IMR-90 (cell line): ENCODE data around the gene TRDN. TPM values are rescaled to one million over a fixed set of nuclear protein-coding genes. Genes with fewer than 3 reads are reported as not detected.

Experiments used
- ATAC-seq: fragments of 200-7000 bp; cut with Tn5 transposase; 2 replicates; pipeline ENCODE4 v1.9.1; 2020; ENCODE audit warnings: low read depth, mild to moderate bottlenecking, moderate library complexity
- BruUV-seq: library from RNA; stranded (reverse); fragments of 400-500 nt; replicated peaks from 2 replicates; lab custom pipeline; 2021; lab: Mats Ljungman, UMichigan
- CTCF ChIA-PET: fragments of 300-600 bp; formaldehyde crosslinking; extraction: SDS; loops from one replicate; lab custom pipeline; 2021; ENCODE audit warnings: antibody characterized with exemption; lab: Yijun Ruan, JAX
- POLR2A ChIA-PET: fragments of 300-600 bp; sonication (Branson Sonifier 250); formaldehyde crosslinking; loops from one replicate; lab custom pipeline; 2022; ENCODE audit warnings: antibody characterized with exemption; ENCODE audit not compliant: unreplicated experiment; lab: Charles Lee
- DNase-seq: peaks from one replicate; pipeline ENCODE4 v3.0.0; 2013
- H2AFZ ChIP-seq: replicated peaks from 2 replicates; pipeline ENCODE3; 2013; ENCODE audit warnings: low read length, mild to moderate bottlenecking; ENCODE audit not compliant: poor library complexity
- H2AK5ac ChIP-seq: 2 replicates; pipeline ENCODE4 v1.6.1; 2013; ENCODE audit warnings: low read depth, low read length, inconsistent platforms
- H2AK9ac ChIP-seq: replicated peaks from 2 replicates; pipeline ENCODE3; 2013; ENCODE audit warnings: mild to moderate bottlenecking, low read depth, low read length, moderate library complexity; ENCODE audit not compliant: poor library complexity
- H2BK120ac ChIP-seq: 2 replicates; pipeline ENCODE4 v1.6.1; 2013; ENCODE audit warnings: low read depth, low read length, inconsistent platforms
- H2BK15ac ChIP-seq: 3 replicates; pipeline ENCODE4 v1.6.1; 2013; ENCODE audit warnings: low read depth, low read length, inconsistent platforms
- H2BK20ac ChIP-seq: 2 replicates; pipeline ENCODE4 v1.6.1; 2013; ENCODE audit warnings: low read depth, mild to moderate bottlenecking, inconsistent platforms, low read length, moderate library complexity
- H2BK5ac ChIP-seq: 2 replicates; pipeline ENCODE4 v1.6.1; 2013; ENCODE audit warnings: mild to moderate bottlenecking, low read depth, low read length, inconsistent platforms; ENCODE audit not compliant: poor library complexity, severe bottlenecking
- H3K14ac ChIP-seq: replicated peaks from 2 replicates; pipeline ENCODE4 v1.6.1; 2013; ENCODE audit warnings: low read depth, low read length, inconsistent platforms
- H3K18ac ChIP-seq: 2 replicates; pipeline ENCODE4 v1.6.1; 2013; ENCODE audit warnings: low read depth, low read length, control low read depth
- H3K23ac ChIP-seq: 2 replicates; pipeline ENCODE4 v1.6.1; 2013; ENCODE audit warnings: low read depth, low read length, inconsistent platforms
- H3K27ac ChIP-seq: 2 replicates; pipeline ENCODE4 v1.5.1; 2013; ENCODE audit warnings: mild to moderate bottlenecking, control low read depth, low read length; ENCODE audit not compliant: insufficient read depth
- H3K27me3 ChIP-seq: 2 replicates; pipeline ENCODE4 v1.6.1; 2013; ENCODE audit warnings: low read length; ENCODE audit not compliant: control insufficient read depth, insufficient read depth
- H3K36me3 ChIP-seq: 2 replicates; pipeline ENCODE4 v1.6.1; 2013; ENCODE audit warnings: low read length, mixed read lengths; ENCODE audit not compliant: control insufficient read depth, insufficient read depth
- H3K4ac ChIP-seq: 2 replicates; pipeline ENCODE4 v1.6.1; 2013; ENCODE audit warnings: low read depth, low read length, inconsistent platforms
- H3K4me1 ChIP-seq: 2 replicates; pipeline ENCODE4 v1.6.1; 2013; ENCODE audit warnings: low read length, mixed read lengths; ENCODE audit not compliant: control insufficient read depth, insufficient read depth
- H3K4me2 ChIP-seq: 2 replicates; pipeline ENCODE4 v1.6.1; 2013; ENCODE audit warnings: low read depth, mild to moderate bottlenecking, control low read depth, low read length, moderate library complexity
- H3K4me3 ChIP-seq: 2 replicates; pipeline ENCODE4 v1.5.1; 2013; ENCODE audit warnings: low read depth, mild to moderate bottlenecking, control low read depth, low read length, moderate library complexity; ENCODE audit not compliant: insufficient read depth
- H3K56ac ChIP-seq: 2 replicates; pipeline ENCODE4 v1.6.1; 2013; ENCODE audit warnings: low read length, inconsistent platforms; ENCODE audit not compliant: insufficient read depth; ENCODE audit errors: extremely low read depth
- H3K79me1 ChIP-seq, 2 experiments: 2 replicates each; pipeline ENCODE4 v1.6.1; 2013; ENCODE audit warnings: low read length in 2 of 2, inconsistent platforms in 1 of 2, low read depth in 1 of 2
- H3K9ac ChIP-seq: 2 replicates; pipeline ENCODE4 v1.6.1; 2013; ENCODE audit warnings: low read depth, low read length, control low read depth
- H3K9me1 ChIP-seq: 2 replicates; pipeline ENCODE4 v1.6.1; 2013; ENCODE audit warnings: low read length, inconsistent platforms; ENCODE audit not compliant: insufficient read depth
- H3K9me3 ChIP-seq: 2 replicates; pipeline ENCODE4 v1.6.1; 2013; ENCODE audit warnings: low read length; ENCODE audit not compliant: control insufficient read depth, insufficient read depth
- H4K20me1 ChIP-seq: 2 replicates; pipeline ENCODE4 v1.6.1; 2013; ENCODE audit warnings: low read length, inconsistent platforms; ENCODE audit not compliant: insufficient read depth
- H4K5ac ChIP-seq: 2 replicates; pipeline ENCODE4 v1.6.1; 2013; ENCODE audit warnings: mild to moderate bottlenecking, low read depth, low read length, control low read depth
- H4K8ac ChIP-seq, 2 experiments: 2 replicates each; pipeline ENCODE4 v1.6.1; 2013; ENCODE audit warnings: low read depth in 2 of 2, low read length in 2 of 2, control low read depth in 1 of 2, inconsistent platforms in 1 of 2
- H4K91ac ChIP-seq: 2 replicates; pipeline ENCODE4 v1.6.1; 2013; ENCODE audit warnings: low read depth, low read length, inconsistent platforms; ENCODE audit not compliant: insufficient read depth
- CHD1 ChIP-seq: IDR thresholded peaks from 2 replicates; pipeline ENCODE4 v1.6.1; 2012; ENCODE audit warnings: low read depth, low read length, improper control_type of control experiment
- CTCF ChIP-seq: conservative IDR thresholded peaks from 2 replicates; pipeline ENCODE4 v1.5.1; 2012; ENCODE audit warnings: mild to moderate bottlenecking, low read depth, low read length, improper control_type of control experiment
- NFE2L2 ChIP-seq: fragments of 150-350 bp; IDR thresholded peaks from 2 replicates; pipeline ENCODE4 v1.6.1; 2016; ENCODE audit warnings: low read depth, mild to moderate bottlenecking, low read length
- RCOR1 ChIP-seq: IDR thresholded peaks from 2 replicates; pipeline ENCODE4 v1.6.1; 2012; ENCODE audit warnings: mild to moderate bottlenecking, low read length, improper control_type of control experiment; ENCODE audit not compliant: insufficient replicate concordance
- RFX5 ChIP-seq: IDR thresholded peaks from 2 replicates; pipeline ENCODE4 v1.8.0; 2012; ENCODE audit warnings: low read depth, mild to moderate bottlenecking, low read length, moderate library complexity
- WGBS, 2 experiments: methylation state at CpG; one replicate each; pipeline versions ENCODE4 v1.1.5 to v1.1.7; 2013; ENCODE audit warnings: missing lambda C conversion rate in 2 of 2; ENCODE audit not compliant: insufficient read length in 1 of 2; ENCODE audit errors: extremely low coverage in 2 of 2; 5-methylcytosine and 5-hydroxymethylcytosine counted together
- dilution Hi-C: fragments of 300-500 bp; cut with HindIII; formaldehyde crosslinking; loops from one replicate; pipeline ENCODE4 v1.14.3; 2018; ENCODE audit warnings: low sequenced_read_pairs; ENCODE audit not compliant: unreplicated experiment
- in situ Hi-C: fragments of 300-500 bp; cut with MboI; formaldehyde crosslinking; loops from 3 replicates; pipeline ENCODE4 v1.14.3; 2019; ENCODE audit warnings: low sequenced_read_pairs, inconsistent platforms, mixed read lengths
- intact Hi-C: fragments of 100-400 bp; cut with micrococcal nuclease; formaldehyde crosslinking; loops from 2 replicates; pipeline ENCODE4 v1.10.0; 2022
- polyA plus RNA-seq, 3 experiments: library from polyadenylated mRNA; depleted of rRNA; stranded (reverse); fragments of >200 nt; gene quantifications; 2 replicates each; pipeline ENCODE4 v1.2.3, GENCODE V29; 2012; ENCODE audit warnings: low replicate concordance in 1 of 3
- total RNA-seq: library from RNA; depleted of rRNA; stranded (reverse); fragments of >200 nt; gene quantifications from 2 replicates; pipeline ENCODE4 v1.2.3, GENCODE V29; 2012

TRDN gene
- total and polyA plus RNA-seq, 2 of the 4 experiments (the other 2 are of a cell fraction): not detected

GRCh38 chr6:123598011-123598410 lies 38.7 kb downstream of the TRDN start:
- dilution Hi-C loops: no loop called here

More at GRCh38 chr6:123598011-123598410, 38.7 kb downstream of the TRDN start:
- no TSS peak for BruUV-seq
- Histone ChIP-seq H3K4me3 (no peak overlapping the region), H2BK5ac (no peak overlapping the region), H3K18ac (no peak overlapping the region), H4K91ac (no peak overlapping the region), H2BK15ac (no peak overlapping the region), H3K27ac (no peak overlapping the region), H3K79me1 (no peaks in the 10 kb centered on the region), H2AK5ac (no peak overlapping the region), H4K20me1 (no peaks in the 10 kb centered on the region), H2BK20ac (no peak overlapping the region), H3K23ac (no peak overlapping the region), H3K14ac (no peak overlapping the region), H3K4me2 (no peak overlapping the region), H2AFZ (no peak overlapping the region), H3K56ac (no peak overlapping the region), H3K9me1 (no peaks in the 10 kb centered on the region), H3K4ac (no peak overlapping the region), H4K8ac (no peak overlapping the region), H3K9ac (no peak overlapping the region), H3K4me1 (no peaks in the 10 kb centered on the region), H3K36me3 (no peaks in the 10 kb centered on the region), H2BK120ac (no peak overlapping the region), H4K5ac (no peak overlapping the region), H2AK9ac (no peak overlapping the region), H3K9me3 (peaks cover 3% of the 10 kb centered on the region; the same call in 1 of the 2 replicates), H3K27me3 (no peaks in the 10 kb centered on the region)
- no peak for DNase-seq
- in situ Hi-C loops (no loop called here), intact Hi-C loops (no loop called here)
- POLR2A ChIA-PET: no interaction called here
- ATAC-seq: no peak
- CTCF ChIA-PET: no interaction called here
- WGBS, 2 experiments: no CpG with 5 or more reads among the region's 3 CpGs
- TF ChIP-seq CTCF (no peak), CHD1 (no peak), RFX5 (no peak), RCOR1 (no peak), NFE2L2 (no peak)
